PC-3 (cell line): ENCODE results near the gene ITGB1. TPM values are rescaled to one million over a fixed set of nuclear protein-coding genes. Genes with fewer than 3 reads are reported as not detected.
"Not testable (repeated sequence)": the region's sequence is repeated elsewhere in the genome, so short reads cannot be mapped to it uniquely, and the experiment has no call there.

Source experiments
- ATAC-seq: fragments of 200-7000 bp; cut with Tn5 transposase; 2 replicates; pipeline ENCODE4 v1.9.1; 2020; ENCODE audit warnings: mild to moderate bottlenecking, moderate library complexity
- BruUV-seq: library from RNA; stranded (reverse); fragments of 400-500 nt; replicated peaks from 2 replicates; lab custom pipeline; 2021; lab: Mats Ljungman, UMichigan
- CTCF ChIA-PET: fragments of 300-600 bp; sonication (Branson Sonifier 250); formaldehyde crosslinking; loops from one replicate; lab custom pipeline; 2022; ENCODE audit warnings: antibody characterized with exemption; lab: Charles Lee
- POLR2A ChIA-PET: fragments of 300-600 bp; sonication (Branson Sonifier 250); formaldehyde crosslinking; loops from one replicate; lab custom pipeline; 2022; ENCODE audit warnings: antibody characterized with exemption; ENCODE audit not compliant: unreplicated experiment; lab: Charles Lee
- DNase-seq: peaks from one replicate; pipeline ENCODE4 v3.0.0-alpha.2; 2015
- H2AFZ ChIP-seq: fragments of 300-600 bp; sonication (generic); 2 replicates; pipeline ENCODE4 v1.6.0; 2016; ENCODE audit warnings: antibody characterized with exemption, low read length
- H3F3A ChIP-seq: fragments of 300-600 bp; sonication (generic); one replicate; pipeline ENCODE4 v1.6.0; 2017; ENCODE audit warnings: antibody characterized with exemption, low read length, control low read depth, mild to moderate bottlenecking; ENCODE audit not compliant: unreplicated experiment
- H3K27ac ChIP-seq: fragments of 300-600 bp; sonication (generic); 2 replicates; pipeline ENCODE4 v1.5.1; 2016; ENCODE audit warnings: mild to moderate bottlenecking, low read length
- H3K27me3 ChIP-seq: fragments of 300-600 bp; sonication (generic); 2 replicates; pipeline ENCODE4 v1.6.1; 2016; ENCODE audit warnings: low read length, mixed read lengths
- H3K36me3 ChIP-seq: fragments of 300-600 bp; sonication (generic); 2 replicates; pipeline ENCODE4 v1.6.1; 2016; ENCODE audit warnings: low read depth, mixed run types, low read length, mixed read lengths
- H3K4me1 ChIP-seq: fragments of 300-600 bp; sonication (generic); 2 replicates; pipeline ENCODE4 v1.5.1; 2016; ENCODE audit warnings: low read length; ENCODE audit not compliant: insufficient read depth
- H3K4me2 ChIP-seq: fragments of 300-600 bp; sonication (generic); 2 replicates; pipeline ENCODE4 v1.6.0; 2016; ENCODE audit warnings: low read length
- H3K4me3 ChIP-seq: fragments of 300-600 bp; sonication (generic); 2 replicates; pipeline ENCODE4 v1.5.1; 2016; ENCODE audit warnings: mild to moderate bottlenecking, low read length, mixed read lengths
- H3K79me2 ChIP-seq: fragments of 300-600 bp; sonication (generic); 2 replicates; pipeline ENCODE4 v1.6.1; 2017; ENCODE audit warnings: low read length, mixed read lengths
- H3K9ac ChIP-seq: fragments of 300-600 bp; sonication (generic); 2 replicates; pipeline ENCODE4 v1.6.0; 2016; ENCODE audit warnings: mild to moderate bottlenecking, low read length
- H3K9me2 ChIP-seq: fragments of 300-600 bp; sonication (generic); replicated peaks from 2 replicates; pipeline ENCODE4 v1.6.1; 2016; ENCODE audit warnings: mixed run types, low read length, mixed read lengths
- H3K9me3 ChIP-seq: fragments of 300-600 bp; sonication (generic); 2 replicates; pipeline ENCODE4 v1.6.1; 2016; ENCODE audit warnings: low read length, mixed read lengths
- H4K20me1 ChIP-seq: fragments of 300-600 bp; sonication (generic); 2 replicates; pipeline ENCODE4 v1.6.1; 2016; ENCODE audit warnings: low read length, mixed read lengths
- EZH2 ChIP-seq: fragments of 300-600 bp; sonication (generic); IDR thresholded peaks from one replicate; pipeline ENCODE4 v1.6.1; 2017; ENCODE audit warnings: antibody characterized with exemption, mild to moderate bottlenecking, low read length; ENCODE audit not compliant: unreplicated experiment
- EZH2phosphoT487 ChIP-seq: fragments of 300-600 bp; sonication (generic); IDR thresholded peaks from 2 replicates; pipeline ENCODE4 v1.6.1; 2018; ENCODE audit warnings: mild to moderate bottlenecking, antibody characterized with exemption, low read length, borderline replicate concordance
- intact Hi-C: fragments of 100-400 bp; cut with micrococcal nuclease; formaldehyde crosslinking; loops from 2 replicates; pipeline ENCODE4 v1.9.0; 2023
- total RNA-seq: library from RNA; depleted of rRNA; stranded (reverse); fragments of >200 nt; gene quantifications from 2 replicates; pipeline ENCODE4 v1.2.3, GENCODE V29; 2014
- TF ChIP-seq, protein P1 (sequence below): fragments of 300-600 bp; sonication (generic); conservative IDR thresholded peaks from 2 replicates; pipeline ENCODE4 v1.5.1; 2017; ENCODE audit warnings: antibody characterized with exemption, low read depth, mild to moderate bottlenecking, low read length

ITGB1 gene
- total RNA-seq, 1 experiment from 2014 or later = 1,010 TPM

- H3K79me2 ChIP-seq = peaks cover 92% of the 10 kb centered on the region
- H2AFZ ChIP-seq = no peak overlapping the region
- no peaks in the 10 kb centered on the region for H3K27me3 ChIP-seq
- H3K36me3 ChIP-seq = peaks cover 98% of the 10 kb centered on the region
- H3K4me2 ChIP-seq = no peak overlapping the region
- ChIA-PET CTCF (no interaction called here), POLR2A (no interaction called here)
- TF ChIP-seq EZH2 (no peak), EZH2phosphoT487 (no peak)
- TF ChIP-seq, protein P1, sequence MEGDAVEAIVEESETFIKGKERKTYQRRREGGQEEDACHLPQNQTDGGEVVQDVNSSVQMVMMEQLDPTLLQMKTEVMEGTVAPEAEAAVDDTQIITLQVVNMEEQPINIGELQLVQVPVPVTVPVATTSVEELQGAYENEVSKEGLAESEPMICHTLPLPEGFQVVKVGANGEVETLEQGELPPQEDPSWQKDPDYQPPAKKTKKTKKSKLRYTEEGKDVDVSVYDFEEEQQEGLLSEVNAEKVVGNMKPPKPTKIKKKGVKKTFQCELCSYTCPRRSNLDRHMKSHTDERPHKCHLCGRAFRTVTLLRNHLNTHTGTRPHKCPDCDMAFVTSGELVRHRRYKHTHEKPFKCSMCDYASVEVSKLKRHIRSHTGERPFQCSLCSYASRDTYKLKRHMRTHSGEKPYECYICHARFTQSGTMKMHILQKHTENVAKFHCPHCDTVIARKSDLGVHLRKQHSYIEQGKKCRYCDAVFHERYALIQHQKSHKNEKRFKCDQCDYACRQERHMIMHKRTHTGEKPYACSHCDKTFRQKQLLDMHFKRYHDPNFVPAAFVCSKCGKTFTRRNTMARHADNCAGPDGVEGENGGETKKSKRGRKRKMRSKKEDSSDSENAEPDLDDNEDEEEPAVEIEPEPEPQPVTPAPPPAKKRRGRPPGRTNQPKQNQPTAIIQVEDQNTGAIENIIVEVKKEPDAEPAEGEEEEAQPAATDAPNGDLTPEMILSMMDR = no peak
- BruUV-seq = no TSS peak
- peaks cover 24% of the 10 kb centered on the region; the same call in 1 of the 2 replicates for H4K20me1 ChIP-seq
- no peak overlapping the region for H3K4me3 ChIP-seq
- no peaks in the 10 kb centered on the region for H3K9me3 ChIP-seq
- intact Hi-C loops = no loop called here
- H3K4me1 ChIP-seq = no peaks in the 10 kb centered on the region
- DNase-seq = no peak
- H3F3A ChIP-seq = peaks cover 5% of the 10 kb centered on the region
- H3K9me2 ChIP-seq = no peaks in the 10 kb centered on the region
- ATAC-seq = no peak
- no peak overlapping the region for H3K27ac ChIP-seq
- H3K9ac ChIP-seq = no peak overlapping the region
These were observed 34.2 kb downstream of the ITGB1 start for GRCh38 chr10:32923849-32924248.

- CTCF ChIA-PET = no interaction called here
- Histone ChIP-seq H3K9me2 (no peaks in the 10 kb centered on the region), H3K9ac (no peak overlapping the region), H3K4me2 (no peak overlapping the region), H3K36me3 (peaks cover 100% of the 10 kb centered on the region), H3F3A (peaks cover 9% of the 10 kb centered on the region), H3K79me2 (peaks cover 94% of the 10 kb centered on the region), H3K27me3 (no peaks in the 10 kb centered on the region), H4K20me1 (peaks cover 21% of the 10 kb centered on the region; the same call in 1 of the 2 replicates), H3K27ac (no peak overlapping the region), H3K4me3 (no peak overlapping the region), H2AFZ (no peak overlapping the region), H3K9me3 (no peaks in the 10 kb centered on the region), H3K4me1 (no peaks in the 10 kb centered on the region)
- DNase-seq (no peak), ATAC-seq (no peak)
- POLR2A ChIA-PET = no interaction called here
- intact Hi-C loops = no loop called here
- TF ChIP-seq EZH2 (no peak), EZH2phosphoT487 (no peak)
- TF ChIP-seq, protein P1 = no peak
- BruUV-seq = no TSS peak
These were observed 34.9 kb downstream of the ITGB1 start for GRCh38 chr10:32923134-32923533.

GRCh38 chr10:32922170-32922569 lies 35.9 kb downstream of the ITGB1 start:
- Histone ChIP-seq H3K27ac (no peak overlapping the region), H3K9me2 (no peaks in the 10 kb centered on the region), H3K9me3 (no peaks in the 10 kb centered on the region), H3K4me2 (no peak overlapping the region), H2AFZ (no peak overlapping the region), H3K36me3 (peaks cover 93% of the 10 kb centered on the region), H3K79me2 (peaks cover 86% of the 10 kb centered on the region), H4K20me1 (peaks cover 20% of the 10 kb centered on the region; the same call in 1 of the 2 replicates), H3K4me3 (no peak overlapping the region), H3K4me1 (no peaks in the 10 kb centered on the region), H3K9ac (no peak overlapping the region), H3F3A (peaks cover 9% of the 10 kb centered on the region), H3K27me3 (no peaks in the 10 kb centered on the region)
- ATAC-seq = no peak
- ChIA-PET CTCF (no interaction called here), POLR2A (no interaction called here)
- intact Hi-C loops = no loop called here
- TF ChIP-seq EZH2 (no peak), EZH2phosphoT487 (no peak)
- TF ChIP-seq, protein P1 = no peak
- DNase-seq = no peak
- no TSS peak for BruUV-seq

GRCh38 chr10:32917817-32918216 lies 40.2 kb downstream of the ITGB1 start:
- DNase-seq, CTCF ChIA-PET, H3F3A ChIP-seq, POLR2A ChIA-PET, H3K9me3 ChIP-seq, H4K20me1 ChIP-seq, H2AFZ ChIP-seq, H3K27me3 ChIP-seq, ATAC-seq, H3K27ac ChIP-seq, H3K4me1 ChIP-seq, H3K9ac ChIP-seq, H3K4me2 ChIP-seq, BruUV-seq, H3K4me3 ChIP-seq, H3K9me2 ChIP-seq, intact Hi-C loops: not testable (repeated sequence)
- Histone ChIP-seq H3K36me3 (peaks cover 66% of the 10 kb centered on the region), H3K79me2 (peaks cover 64% of the 10 kb centered on the region)
